ENCODE results near the gene TMEM97. TPM values are rescaled to one million over a fixed set of nuclear protein-coding genes. Genes with fewer than 3 reads are reported as not detected.

TMEM97 gene
- total and polyA plus RNA-seq, 7 donors, result 3.6 to 25.2 (median 8.6) TPM

GRCh38 chr17:28274591-28275265 lies 44.3 kb upstream of the TMEM97 start:
- intact Hi-C loops (cut with DNase I), result no loop called here
- H3K4me1 ChIP-seq, result no peaks in the 10 kb centered on the region
- no peaks in the 10 kb centered on the region for H3K27me3 ChIP-seq
- no peak for DNase-seq
- no peak for TF ChIP-seq CTCF (IDR thresholded peaks at IDR 0.05)
- no peak for TF ChIP-seq EP300 (IDR thresholded peaks at IDR 0.05)
- TF ChIP-seq POLR2A (IDR thresholded peaks at IDR 0.05), result no peak
- TF ChIP-seq POLR2AphosphoS5 (IDR thresholded peaks at IDR 0.05), result no peak
- no peak overlapping the region for H3K27ac ChIP-seq
- no peak overlapping the region for H3K4me3 ChIP-seq
- 75 to 87% methylated on average over 9 of the region's 9 CpGs for WGBS, 2 donors
- H3K9me3 ChIP-seq, result no peaks in the 10 kb centered on the region
- no peaks in the 10 kb centered on the region for H3K36me3 ChIP-seq

DNA sequence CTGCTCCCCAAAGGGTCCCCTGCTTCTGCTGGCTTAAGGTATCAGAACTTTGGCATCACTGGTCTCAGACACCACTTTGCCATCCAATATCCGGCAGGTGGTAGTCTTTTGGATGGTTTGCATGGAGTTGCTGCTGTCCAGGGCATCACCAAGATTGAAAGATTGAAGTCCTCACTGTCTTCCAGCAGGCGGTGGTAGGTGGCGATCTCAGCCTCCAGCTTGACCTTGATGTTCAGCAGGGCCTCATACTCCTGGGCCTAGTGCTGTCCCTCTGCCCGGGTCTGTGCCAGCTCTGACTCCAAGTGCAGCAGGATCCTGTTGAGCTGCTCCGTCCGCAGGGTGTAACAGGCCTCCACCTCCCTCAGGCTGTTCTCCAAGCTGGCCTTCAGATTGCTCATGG lies 43.0 kb upstream of the TMEM97 start:
- no peaks in the 10 kb centered on the region for H3K36me3 ChIP-seq
- H3K9me3 ChIP-seq, result no peaks in the 10 kb centered on the region
- intact Hi-C loops (cut with DNase I), result no loop called here
- no peak for DNase-seq
- no peak overlapping the region for H3K4me3 ChIP-seq
- WGBS, 2 donors, result 92 to 93% methylated on average over 6 of the region's 6 CpGs
- H3K27me3 ChIP-seq, result no peaks in the 10 kb centered on the region
- H3K27ac ChIP-seq, result no peak overlapping the region
- TF ChIP-seq EP300 (IDR thresholded peaks at IDR 0.05), result no peak
- TF ChIP-seq POLR2A (IDR thresholded peaks at IDR 0.05), result no peak
- no peak for TF ChIP-seq CTCF (IDR thresholded peaks at IDR 0.05)
- no peak for TF ChIP-seq POLR2AphosphoS5 (IDR thresholded peaks at IDR 0.05)
- H3K4me1 ChIP-seq, result no peaks in the 10 kb centered on the region

GRCh38 chr17:28279411-28279810 lies 39.6 kb upstream of the TMEM97 start:
- Histone ChIP-seq H3K27me3 (no peaks in the 10 kb centered on the region), H3K4me3 (no peak overlapping the region), H3K36me3 (no peaks in the 10 kb centered on the region), H3K4me1 (no peaks in the 10 kb centered on the region), H3K27ac (no peak overlapping the region), H3K9me3 (no peaks in the 10 kb centered on the region)
- DNase-seq, result no peak
- intact Hi-C loops (cut with DNase I), result no loop called here
- 85 to 88% methylated on average over 6 of the region's 6 CpGs for WGBS, 2 donors
- TF ChIP-seq EP300 (IDR thresholded peaks at IDR 0.05) (no peak), POLR2AphosphoS5 (IDR thresholded peaks at IDR 0.05) (no peak), POLR2A (IDR thresholded peaks at IDR 0.05) (no peak), CTCF (IDR thresholded peaks at IDR 0.05) (no peak)

DNA sequence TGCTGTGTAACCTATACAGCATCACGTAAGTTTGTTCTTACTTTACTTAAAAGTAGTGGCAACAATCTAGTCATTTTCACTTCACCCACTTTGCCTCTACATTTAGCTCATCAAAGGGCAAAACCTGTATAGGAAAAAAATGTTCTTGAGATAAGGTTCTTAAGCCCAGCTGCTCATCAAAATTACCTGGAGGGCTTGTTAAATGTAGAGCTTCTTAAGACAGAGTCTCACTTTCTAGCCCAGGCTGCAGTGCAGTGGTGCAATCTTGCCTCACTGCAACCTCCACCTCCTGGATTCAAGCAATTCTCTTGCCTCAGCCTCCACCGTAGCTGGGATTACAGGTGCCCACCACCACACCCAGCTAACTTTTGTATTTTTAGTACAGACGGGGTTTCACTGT lies 38.2 kb upstream of the TMEM97 start:
- no peaks in the 10 kb centered on the region for H3K27me3 ChIP-seq
- no peak overlapping the region for H3K27ac ChIP-seq
- H3K9me3 ChIP-seq, result no peaks in the 10 kb centered on the region
- no peaks in the 10 kb centered on the region for H3K36me3 ChIP-seq
- 81 to 83% methylated on average over 3 of the region's 3 CpGs for WGBS, 2 donors
- no peak overlapping the region for H3K4me3 ChIP-seq
- intact Hi-C loops (cut with DNase I), result no loop called here
- no peaks in the 10 kb centered on the region for H3K4me1 ChIP-seq
- no peak for TF ChIP-seq POLR2AphosphoS5 (IDR thresholded peaks at IDR 0.05)
- no peak for TF ChIP-seq EP300 (IDR thresholded peaks at IDR 0.05)
- TF ChIP-seq POLR2A (IDR thresholded peaks at IDR 0.05), result no peak
- no peak for TF ChIP-seq CTCF (IDR thresholded peaks at IDR 0.05)
- DNase-seq, result no peak

DNA sequence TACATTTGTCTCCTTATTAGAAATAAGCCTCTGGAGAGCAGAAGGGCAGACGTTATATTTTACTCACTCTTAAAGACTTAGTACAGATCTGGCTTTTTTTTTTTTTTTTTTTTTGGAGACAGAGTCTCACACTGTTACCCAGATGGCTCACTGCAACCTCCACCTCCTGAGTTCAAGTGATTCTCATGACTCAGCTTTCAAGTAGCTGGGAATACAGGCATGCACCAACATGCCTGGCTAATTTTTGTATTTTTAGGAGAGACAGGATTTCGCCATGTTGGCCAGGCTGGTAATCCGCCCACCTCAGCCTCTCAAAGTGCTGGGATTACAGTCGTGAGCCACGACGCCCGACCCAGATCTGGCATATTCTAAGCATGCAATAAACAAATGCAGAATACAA lies 36.4 kb upstream of the TMEM97 start:
- TF ChIP-seq EP300 (IDR thresholded peaks at IDR 0.05) (no peak), POLR2A (IDR thresholded peaks at IDR 0.05) (no peak), CTCF (IDR thresholded peaks at IDR 0.05) (no peak), POLR2AphosphoS5 (IDR thresholded peaks at IDR 0.05) (no peak)
- H3K27me3 ChIP-seq, result no peaks in the 10 kb centered on the region
- intact Hi-C loops (cut with DNase I), result no loop called here
- H3K36me3 ChIP-seq, result no peaks in the 10 kb centered on the region
- H3K27ac ChIP-seq, result no peak overlapping the region
- no peaks in the 10 kb centered on the region for H3K9me3 ChIP-seq
- WGBS, 2 donors, result 67 to 78% methylated on average over 7 of the region's 7 CpGs
- no peaks in the 10 kb centered on the region for H3K4me1 ChIP-seq
- DNase-seq, result no peak
- H3K4me3 ChIP-seq, result no peak overlapping the region
